VCaP (cell line): ENCODE measurements around the gene SOBP.
A peak's percentile ranks its signal among the peaks of the same experiment; 100 is the strongest.

Source experiments
- H3K27ac ChIP-seq: fragments of 450-650 bp; 2 replicates; pipeline ENCODE4 v1.5.1; 2017
- TF ChIP-seq, protein P1 (sequence below): fragments of 450-650 bp; conservative IDR thresholded peaks from 2 replicates; pipeline ENCODE4 v1.5.1; 2017; ENCODE audit warnings: mild to moderate bottlenecking, moderate library complexity

Gene SOBP

GRCh38 chr6:107621229-107621937 lies 131.5 kb downstream of the SOBP start:
- TF ChIP-seq, protein P1, sequence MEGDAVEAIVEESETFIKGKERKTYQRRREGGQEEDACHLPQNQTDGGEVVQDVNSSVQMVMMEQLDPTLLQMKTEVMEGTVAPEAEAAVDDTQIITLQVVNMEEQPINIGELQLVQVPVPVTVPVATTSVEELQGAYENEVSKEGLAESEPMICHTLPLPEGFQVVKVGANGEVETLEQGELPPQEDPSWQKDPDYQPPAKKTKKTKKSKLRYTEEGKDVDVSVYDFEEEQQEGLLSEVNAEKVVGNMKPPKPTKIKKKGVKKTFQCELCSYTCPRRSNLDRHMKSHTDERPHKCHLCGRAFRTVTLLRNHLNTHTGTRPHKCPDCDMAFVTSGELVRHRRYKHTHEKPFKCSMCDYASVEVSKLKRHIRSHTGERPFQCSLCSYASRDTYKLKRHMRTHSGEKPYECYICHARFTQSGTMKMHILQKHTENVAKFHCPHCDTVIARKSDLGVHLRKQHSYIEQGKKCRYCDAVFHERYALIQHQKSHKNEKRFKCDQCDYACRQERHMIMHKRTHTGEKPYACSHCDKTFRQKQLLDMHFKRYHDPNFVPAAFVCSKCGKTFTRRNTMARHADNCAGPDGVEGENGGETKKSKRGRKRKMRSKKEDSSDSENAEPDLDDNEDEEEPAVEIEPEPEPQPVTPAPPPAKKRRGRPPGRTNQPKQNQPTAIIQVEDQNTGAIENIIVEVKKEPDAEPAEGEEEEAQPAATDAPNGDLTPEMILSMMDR, result no peak

GRCh38 chr6:107622269-107622668 lies 132.4 kb downstream of the SOBP start:
- H3K27ac ChIP-seq, result peak overlapping the region; percentile 64
- TF ChIP-seq, protein P1, result no peak

More at GRCh38 chr6:107621229-107621937, 131.5 kb downstream of the SOBP start:
- peak overlapping the region; percentile 64 for H3K27ac ChIP-seq

- H3K27ac ChIP-seq, result no peak overlapping the region
- TF ChIP-seq, protein P1, result no peak
These were observed 134.1 kb downstream of the SOBP start for GRCh38 chr6:107624050-107624449.

GRCh38 chr6:107624541-107624940 lies 134.6 kb downstream of the SOBP start:
- TF ChIP-seq, protein P1, result no peak
- no peak overlapping the region for H3K27ac ChIP-seq

DNA sequence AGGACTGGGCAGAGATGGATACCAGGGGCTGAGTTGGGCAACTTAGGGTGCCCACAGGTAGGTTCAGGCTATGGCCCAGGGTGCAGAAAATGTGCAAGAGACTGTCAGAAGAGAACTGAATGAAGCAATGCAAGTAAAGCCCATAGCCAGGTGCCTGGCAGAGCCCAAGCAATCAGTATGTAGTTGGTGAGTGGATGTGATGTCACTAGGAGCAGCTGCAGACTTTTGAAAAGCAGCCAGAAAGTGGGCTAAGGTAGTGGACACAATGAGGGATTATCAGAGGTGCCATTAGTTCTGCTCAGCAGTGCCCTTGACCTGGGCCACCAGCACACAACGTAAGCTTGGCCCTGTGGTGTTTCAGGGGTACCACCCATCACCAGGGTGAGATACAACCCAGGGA lies 135.3 kb downstream of the SOBP start:
- H3K27ac ChIP-seq, result no peak overlapping the region
- TF ChIP-seq, protein P1, result no peak

DNA sequence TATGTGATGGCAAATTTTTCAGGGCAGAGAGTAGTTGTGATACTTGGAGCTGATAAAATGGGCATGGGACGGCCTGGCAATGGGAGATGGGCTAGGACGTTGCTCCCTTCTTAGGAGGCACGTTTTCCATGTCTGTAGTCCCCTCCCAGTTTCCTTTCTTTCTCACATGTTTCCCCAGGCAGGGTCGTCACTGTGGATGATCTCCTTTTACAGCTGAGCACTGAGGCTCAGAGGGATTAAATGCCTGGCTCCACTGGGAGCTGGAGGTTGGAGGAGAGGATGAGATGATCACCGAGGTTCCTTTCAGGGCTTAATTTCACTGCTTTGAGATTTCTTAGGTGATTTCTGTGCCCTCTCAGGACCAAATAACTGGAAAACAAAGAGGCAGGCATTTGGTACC lies 136.7 kb downstream of the SOBP start:
- TF ChIP-seq, protein P1, result no peak
- H3K27ac ChIP-seq, result no peak overlapping the region

- TF ChIP-seq, protein P1, result no peak
- no peak overlapping the region for H3K27ac ChIP-seq
These were observed 138.1 kb downstream of the SOBP start for GRCh38 chr6:107627969-107628368.
